COR-L47 (cell line): Measurements from ENCODE around the gene LIMK1.
A peak's percentile ranks its signal among the peaks of the same experiment; 100 is the strongest.

Experiments used
- DNase-seq: peaks from one replicate; lab custom pipeline; 2025; lab: John Stamatoyannopoulos, UW

Gene LIMK1

GRCh38 chr7:74056096-74056915 lies 27.3 kb upstream of the LIMK1 start:
- DNase-seq, result no peak

- DNase-seq, result no peak
These were observed 26.2 kb upstream of the LIMK1 start for GRCh38 chr7:74057216-74057925.

GRCh38 chr7:74057987-74058386 lies 25.6 kb upstream of the LIMK1 start:
- no peak for DNase-seq

- DNase-seq, result no peak
These were observed 25.1 kb upstream of the LIMK1 start for GRCh38 chr7:74058486-74058885.

GRCh38 chr7:74059037-74059436 lies 24.6 kb upstream of the LIMK1 start:
- DNase-seq, result no peak

GRCh38 chr7:74059681-74060588 lies 23.7 kb upstream of the LIMK1 start:
- no peak for DNase-seq

GRCh38 chr7:74061840-74062539 lies 21.6 kb upstream of the LIMK1 start:
- no peak for DNase-seq

GRCh38 chr7:74063223-74063641 lies 20.4 kb upstream of the LIMK1 start:
- DNase-seq, result no peak

- DNase-seq, result no peak
These were observed 20.0 kb upstream of the LIMK1 start for GRCh38 chr7:74063646-74064045.

- no peak for DNase-seq
These were observed 18.9 kb upstream of the LIMK1 start for GRCh38 chr7:74064696-74065095.

GRCh38 chr7:74066626-74067025 lies 17.0 kb upstream of the LIMK1 start:
- DNase-seq, result no peak

- DNase-seq, result no peak
These were observed 15.1 kb upstream of the LIMK1 start for GRCh38 chr7:74068378-74069085.

GRCh38 chr7:74069086-74069541 lies 14.5 kb upstream of the LIMK1 start:
- DNase-seq, result no peak

- DNase-seq, result no peak
These were observed 13.6 kb upstream of the LIMK1 start for GRCh38 chr7:74069790-74070618.

GRCh38 chr7:74070619-74070921 lies 13.0 kb upstream of the LIMK1 start:
- no peak for DNase-seq

GRCh38 chr7:74071121-74071520 lies 12.5 kb upstream of the LIMK1 start:
- DNase-seq, result no peak

GRCh38 chr7:74074770-74075169 lies 8.8 kb upstream of the LIMK1 start:
- no peak for DNase-seq

GRCh38 chr7:74078461-74078860 lies 5.1 kb upstream of the LIMK1 start:
- no peak for DNase-seq

- no peak for DNase-seq
These were observed 861 bp upstream of the LIMK1 start for GRCh38 chr7:74082770-74083116.

- peak; percentile 50 for DNase-seq
These were observed 521 bp downstream of the LIMK1 start for GRCh38 chr7:74083928-74084721.
